Adrenal gland (tissue), 5 donors: Measurements from ENCODE around the gene UGT2B7.
"Not testable (repeated sequence)": the region's sequence is repeated elsewhere in the genome, so short reads cannot be mapped to it uniquely, and the experiment has no call there.

Experiments
- POLR2A ChIP-seq, 2 donors: fragments of 450-650 bp; IDR thresholded peaks; one replicate each; pipeline ENCODE4 v1.6.1; 2017; ENCODE audit warnings: antibody characterized with exemption in 2 of 2, mild to moderate bottlenecking in 2 of 2, moderate library complexity in 1 of 2
- TF ChIP-seq, protein P1 (sequence below), 6 experiments: fragments of 450-650 bp in 4 of 6; fragments of 200-600 bp in 2 of 6; sonication (generic) in 1 of 6; IDR thresholded peaks; 1 replicate in 5 of 6; 2 replicates in 1 of 6; pipeline versions ENCODE4 v1.5.1 to v1.8.0; 2016 to 2021; ENCODE audit warnings: antibody characterized with exemption in 6 of 6, mild to moderate bottlenecking in 2 of 6, moderate library complexity in 1 of 6
- donor health status: DM: no; HTN: no; CAD: no.

DNA sequence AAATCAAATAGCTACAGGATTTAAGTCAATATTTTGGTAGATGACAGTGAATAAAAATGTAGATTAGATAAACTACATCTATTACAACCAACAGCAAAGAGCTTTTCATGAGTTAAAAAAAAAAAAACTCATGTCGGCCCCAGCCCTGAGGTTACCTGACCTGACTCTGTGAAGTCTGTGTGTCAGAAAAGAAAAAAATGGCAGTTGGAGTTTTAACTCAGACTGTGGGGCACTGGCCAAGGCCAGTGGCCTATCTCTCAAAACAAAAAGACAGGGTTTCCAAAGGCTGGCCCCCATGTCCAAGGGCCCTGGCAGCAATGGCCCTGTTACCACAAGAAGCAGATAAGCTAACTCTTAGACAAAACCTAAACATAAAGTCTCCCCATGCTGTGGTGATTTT is 42.2 kb upstream of the UGT2B7 start:
- TF ChIP-seq, protein P1, sequence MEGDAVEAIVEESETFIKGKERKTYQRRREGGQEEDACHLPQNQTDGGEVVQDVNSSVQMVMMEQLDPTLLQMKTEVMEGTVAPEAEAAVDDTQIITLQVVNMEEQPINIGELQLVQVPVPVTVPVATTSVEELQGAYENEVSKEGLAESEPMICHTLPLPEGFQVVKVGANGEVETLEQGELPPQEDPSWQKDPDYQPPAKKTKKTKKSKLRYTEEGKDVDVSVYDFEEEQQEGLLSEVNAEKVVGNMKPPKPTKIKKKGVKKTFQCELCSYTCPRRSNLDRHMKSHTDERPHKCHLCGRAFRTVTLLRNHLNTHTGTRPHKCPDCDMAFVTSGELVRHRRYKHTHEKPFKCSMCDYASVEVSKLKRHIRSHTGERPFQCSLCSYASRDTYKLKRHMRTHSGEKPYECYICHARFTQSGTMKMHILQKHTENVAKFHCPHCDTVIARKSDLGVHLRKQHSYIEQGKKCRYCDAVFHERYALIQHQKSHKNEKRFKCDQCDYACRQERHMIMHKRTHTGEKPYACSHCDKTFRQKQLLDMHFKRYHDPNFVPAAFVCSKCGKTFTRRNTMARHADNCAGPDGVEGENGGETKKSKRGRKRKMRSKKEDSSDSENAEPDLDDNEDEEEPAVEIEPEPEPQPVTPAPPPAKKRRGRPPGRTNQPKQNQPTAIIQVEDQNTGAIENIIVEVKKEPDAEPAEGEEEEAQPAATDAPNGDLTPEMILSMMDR (IDR thresholded peaks at IDR 0.05): not testable (repeated sequence)
- not testable (repeated sequence) for TF ChIP-seq POLR2A (IDR thresholded peaks at IDR 0.05)
